HG03520 (cell line): ENCODE results near the gene TFCP2.

ENCODE experiments used
- ATAC-seq: cut with Tn5 transposase; IDR thresholded peaks from one replicate; pipeline ENCODE4 v1.9.1; 2021; ENCODE audit warnings: mild to moderate bottlenecking, moderate library complexity; ENCODE audit not compliant: unreplicated experiment

Gene TFCP2

DNA sequence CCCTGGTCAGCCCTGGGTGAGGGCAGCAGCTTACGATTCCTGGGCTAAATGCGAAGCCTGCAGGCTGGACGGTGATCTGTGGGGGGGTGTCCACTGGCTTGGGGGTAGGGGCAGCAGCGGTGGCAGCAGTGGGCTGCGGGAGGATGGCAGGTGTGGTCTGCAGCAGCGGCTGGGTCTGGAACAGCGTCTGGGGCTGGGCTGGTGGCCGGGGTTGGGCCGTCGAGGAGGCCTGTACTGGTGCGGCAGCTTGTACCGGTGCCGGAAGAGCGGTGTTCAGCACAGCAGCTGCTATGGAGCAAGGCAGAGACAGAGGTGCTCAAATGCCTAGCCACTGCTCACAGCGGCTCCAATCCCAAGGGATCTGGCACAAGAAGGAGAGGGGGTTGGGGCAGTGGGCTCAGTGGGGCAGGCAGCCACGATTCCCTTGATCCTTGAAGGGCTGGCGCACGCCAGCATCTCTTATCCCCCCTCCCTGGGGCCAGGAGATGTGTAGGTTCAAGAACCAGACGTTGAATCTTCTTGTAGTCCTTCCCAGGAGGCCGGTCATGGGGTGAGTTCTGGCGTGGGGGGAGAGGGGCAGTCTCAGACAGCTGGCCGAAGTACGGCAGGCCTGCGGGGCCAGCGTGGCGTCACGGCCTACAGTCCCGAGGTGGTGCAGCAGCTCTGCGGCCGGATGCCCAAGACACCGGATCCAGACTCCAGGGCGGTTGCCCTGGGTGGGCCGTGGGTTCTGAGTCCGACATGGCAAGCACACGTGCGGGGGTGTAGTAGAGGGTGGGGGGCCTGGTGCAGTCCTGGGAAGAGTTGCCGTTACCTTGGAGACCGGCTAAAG lies 25.0 kb upstream of the TFCP2 start:
- ATAC-seq = no peak

DNA sequence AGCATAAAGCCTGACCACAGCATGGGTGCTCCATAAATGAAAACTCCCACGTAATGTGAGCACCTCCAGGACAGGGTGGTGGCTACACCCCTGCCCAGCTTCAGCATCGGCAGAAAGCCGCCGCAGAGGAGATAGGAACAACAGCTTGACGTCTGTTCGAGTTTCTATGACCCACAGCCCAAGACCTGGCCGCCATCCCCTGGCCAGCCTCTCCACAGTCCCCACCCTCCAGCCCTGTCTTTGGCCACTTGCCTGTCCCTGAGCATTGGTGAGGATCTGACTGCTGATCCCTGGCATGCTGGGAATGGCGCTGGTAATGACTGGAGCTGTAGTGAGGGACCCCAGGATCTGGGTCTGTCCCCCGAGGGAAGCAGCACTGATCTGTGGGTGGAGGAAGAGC lies 23.6 kb upstream of the TFCP2 start:
- no peak for ATAC-seq

DNA sequence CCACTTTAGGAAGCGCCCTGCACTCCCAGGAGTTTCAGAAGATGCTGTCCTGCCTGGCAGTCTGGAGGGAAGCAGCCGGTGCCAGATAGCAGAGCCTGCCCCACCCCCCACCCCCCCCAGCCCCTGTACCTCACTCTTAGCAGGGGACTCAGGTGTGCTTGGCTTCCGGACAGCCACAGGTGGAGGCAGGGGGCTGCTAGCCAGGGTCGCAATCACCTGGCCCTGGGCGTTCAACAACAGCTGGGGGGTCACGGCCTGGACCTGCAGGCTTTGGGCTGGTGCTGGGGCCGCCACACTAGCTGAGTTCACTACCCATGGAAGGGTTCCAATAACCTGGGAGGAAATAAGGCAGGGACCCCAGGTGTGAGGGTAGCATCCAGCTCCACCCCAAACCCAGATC lies 22.9 kb upstream of the TFCP2 start:
- no peak for ATAC-seq

DNA sequence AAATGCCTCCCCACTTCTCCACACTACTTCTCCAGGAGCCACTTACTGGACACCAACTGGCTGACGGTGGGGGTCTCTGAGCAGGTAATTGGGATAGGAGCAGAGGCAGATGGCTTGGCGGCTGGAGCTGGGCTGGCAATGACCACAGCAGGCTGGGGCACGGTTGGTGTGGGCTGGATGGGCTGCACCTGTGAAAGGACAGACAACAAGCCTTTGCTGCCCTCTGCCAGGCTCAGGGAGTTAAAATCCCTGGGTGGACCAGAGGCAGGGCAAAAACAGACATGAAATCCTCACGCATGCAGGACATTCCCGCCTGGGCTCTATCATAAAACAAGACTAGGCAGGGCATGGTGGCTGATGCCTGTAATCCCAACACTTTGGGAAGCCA lies 19.3 kb upstream of the TFCP2 start:
- ATAC-seq = no peak

DNA sequence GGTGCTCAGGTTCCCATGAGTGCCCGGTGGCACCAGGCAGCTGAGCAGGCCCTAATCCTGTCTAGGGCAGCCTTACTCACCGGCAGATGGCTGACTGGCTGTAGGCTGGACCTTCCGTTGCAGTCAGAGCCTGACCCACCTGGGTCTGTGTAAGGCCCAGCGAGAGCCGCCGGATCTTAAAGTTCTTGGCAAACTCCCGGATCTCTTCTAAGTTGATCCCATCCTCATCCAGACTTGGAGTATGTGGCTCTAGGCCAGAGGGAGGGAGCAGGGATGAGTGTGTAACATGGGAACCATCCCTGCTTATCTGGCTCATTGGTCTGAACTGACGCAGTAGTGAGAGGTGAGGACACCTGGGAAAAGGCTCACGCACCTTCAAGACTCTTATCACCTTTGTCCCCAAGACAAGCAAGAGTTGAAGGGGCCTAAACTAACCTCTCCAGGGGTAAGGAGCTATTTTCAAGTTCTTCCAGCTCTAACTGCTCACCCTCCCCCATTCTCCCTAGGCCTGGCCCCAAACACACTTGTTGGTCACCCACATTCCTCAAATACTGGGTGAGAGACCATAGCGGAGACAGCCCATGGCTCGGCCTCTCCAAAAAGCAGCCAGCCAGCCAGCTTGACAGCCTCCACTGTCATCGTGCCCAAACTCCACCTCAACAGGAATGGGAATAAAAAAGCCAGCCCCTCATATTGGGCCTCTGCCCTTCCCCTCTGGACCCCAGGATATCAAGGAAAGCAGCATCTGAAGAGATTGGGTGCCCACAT lies 18.8 kb upstream of the TFCP2 start:
- ATAC-seq = no peak

DNA sequence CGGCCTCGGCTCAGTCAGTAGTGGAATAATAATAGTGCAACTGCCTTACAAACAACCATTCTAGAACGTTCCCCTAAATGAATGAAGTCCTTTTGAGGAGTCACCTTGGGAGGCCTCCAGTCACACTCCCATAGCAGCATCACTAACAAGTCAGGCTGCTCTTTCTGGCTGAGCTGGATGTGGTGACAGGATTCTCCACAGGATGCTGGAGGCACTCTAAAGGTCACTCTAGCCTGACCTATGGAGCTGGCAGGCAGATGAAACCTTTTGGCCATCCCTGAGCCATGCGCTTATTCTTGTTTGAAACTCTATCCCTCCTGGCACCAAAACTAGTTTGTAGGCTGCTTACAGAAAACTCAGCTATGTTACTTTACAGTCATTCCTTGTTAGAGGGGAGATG lies 17.9 kb upstream of the TFCP2 start:
- no peak for ATAC-seq

DNA sequence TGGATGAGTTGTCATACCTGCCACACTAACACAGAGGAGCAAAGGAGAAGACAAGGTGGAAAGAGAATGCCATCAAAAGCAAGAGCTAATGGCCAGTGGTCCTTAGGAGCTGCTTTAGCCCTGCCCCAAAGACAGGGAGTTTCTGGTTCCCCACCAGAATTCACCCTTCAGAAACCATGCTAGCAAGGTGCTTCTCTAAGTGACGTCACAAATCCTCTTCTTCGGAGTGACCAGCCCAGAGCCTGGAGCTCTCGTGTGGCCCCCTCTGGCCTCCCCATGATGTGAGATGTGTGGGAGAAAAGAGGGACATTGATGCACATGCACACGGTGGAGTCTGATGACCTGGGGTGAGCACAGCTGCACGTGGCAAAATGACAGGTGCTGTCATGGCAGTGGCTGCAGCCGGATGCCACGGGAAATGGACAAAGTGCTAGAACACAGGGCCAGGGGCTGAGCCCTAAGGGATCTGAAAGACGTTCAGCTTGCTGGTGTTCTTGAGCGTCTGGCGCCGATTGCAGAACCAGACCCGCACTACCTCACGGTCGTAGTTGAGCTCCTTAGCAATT lies 16.9 kb upstream of the TFCP2 start:
- ATAC-seq = no peak

DNA sequence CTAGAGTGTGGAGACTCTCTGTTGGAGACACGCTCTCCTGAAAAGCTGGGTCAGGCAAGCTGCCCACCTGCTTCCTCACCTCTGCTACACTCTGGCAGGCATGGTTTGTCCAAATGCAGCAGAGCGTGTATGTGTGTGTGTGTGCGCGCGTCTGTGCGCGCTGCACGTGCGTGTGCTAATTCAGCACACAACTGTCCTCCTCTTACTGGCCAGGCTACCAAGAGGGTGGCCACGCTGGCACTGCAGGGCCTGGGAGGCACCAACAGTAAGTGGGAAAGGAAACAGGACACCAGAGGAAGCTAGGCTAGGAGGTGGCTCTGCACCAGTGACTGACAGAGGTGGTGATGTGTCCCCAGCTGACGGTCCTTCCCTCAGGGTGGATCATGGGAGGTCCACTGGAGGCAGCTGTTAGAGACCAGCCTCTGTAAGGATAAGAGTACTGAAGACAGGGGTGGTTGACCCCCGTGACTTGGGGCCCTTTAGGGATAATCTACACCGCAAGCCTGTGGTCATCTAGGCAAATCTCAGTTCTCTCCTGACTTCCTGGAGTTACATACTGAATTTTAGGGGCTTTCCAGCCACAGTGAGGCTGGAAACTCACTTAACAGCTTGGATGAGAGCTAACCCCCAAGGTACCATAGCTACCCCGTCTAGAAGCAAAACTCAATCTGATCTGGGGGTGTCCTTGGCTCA lies 15.6 kb upstream of the TFCP2 start:
- ATAC-seq = peak; percentile 46

DNA sequence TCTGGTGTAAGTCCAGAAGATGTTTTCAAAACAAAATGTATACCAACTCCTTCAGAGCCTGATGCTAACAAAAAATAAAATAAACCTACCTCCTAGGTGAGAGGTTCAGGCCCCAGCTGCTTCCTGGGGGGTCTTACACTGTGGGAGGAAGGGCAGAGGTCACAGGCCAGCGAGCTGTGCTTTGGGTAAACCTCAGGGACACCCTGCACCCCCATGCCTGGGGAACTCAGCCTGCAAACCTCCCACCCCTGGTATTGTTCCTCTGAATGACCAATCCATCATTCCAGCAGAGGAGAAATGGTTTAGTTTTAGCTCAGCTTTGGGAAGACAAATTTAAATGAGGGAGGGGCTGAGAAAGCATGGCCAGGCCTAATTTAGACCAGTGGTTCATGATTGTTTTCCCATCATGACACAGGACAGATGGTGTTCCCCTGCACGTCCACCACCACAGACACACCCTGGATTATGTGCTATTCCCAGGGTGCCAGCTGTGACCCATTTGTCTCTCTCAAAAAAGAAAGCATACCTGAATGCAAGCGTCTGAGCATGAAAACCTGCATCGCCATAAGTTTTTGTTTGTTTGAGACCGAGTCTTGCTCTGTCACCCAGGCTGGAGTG lies 14.5 kb upstream of the TFCP2 start:
- ATAC-seq = no peak

DNA sequence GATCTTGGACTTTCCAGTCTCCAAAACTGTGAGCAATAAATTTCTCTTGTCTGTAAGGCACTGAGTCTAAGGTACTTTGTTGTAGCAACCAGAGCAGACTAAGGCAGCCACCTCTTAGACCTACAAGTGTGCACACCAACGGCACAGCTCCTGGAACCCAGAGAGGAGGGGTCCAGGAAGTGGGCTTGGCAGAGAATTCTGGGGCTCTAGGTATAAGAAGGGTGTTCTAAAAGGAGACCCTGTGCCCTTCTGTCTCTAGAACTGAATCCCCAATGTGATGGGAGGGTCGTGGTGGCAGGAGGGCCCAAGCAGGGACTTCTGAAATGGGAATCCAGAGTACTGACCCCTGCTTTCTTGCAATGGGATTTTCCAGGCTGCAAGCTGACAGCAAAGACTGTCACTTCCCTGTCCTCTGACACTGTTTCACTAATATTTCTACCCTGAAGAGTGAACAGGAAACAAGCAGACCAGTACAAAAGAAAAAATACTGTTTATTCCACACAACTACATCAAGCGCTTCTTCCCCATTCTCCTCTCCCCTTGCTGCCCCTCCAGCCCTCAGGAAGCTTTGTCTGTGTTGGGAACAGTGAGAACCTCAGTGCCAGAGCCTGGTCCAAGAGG lies 13.6 kb upstream of the TFCP2 start:
- no peak for ATAC-seq

DNA sequence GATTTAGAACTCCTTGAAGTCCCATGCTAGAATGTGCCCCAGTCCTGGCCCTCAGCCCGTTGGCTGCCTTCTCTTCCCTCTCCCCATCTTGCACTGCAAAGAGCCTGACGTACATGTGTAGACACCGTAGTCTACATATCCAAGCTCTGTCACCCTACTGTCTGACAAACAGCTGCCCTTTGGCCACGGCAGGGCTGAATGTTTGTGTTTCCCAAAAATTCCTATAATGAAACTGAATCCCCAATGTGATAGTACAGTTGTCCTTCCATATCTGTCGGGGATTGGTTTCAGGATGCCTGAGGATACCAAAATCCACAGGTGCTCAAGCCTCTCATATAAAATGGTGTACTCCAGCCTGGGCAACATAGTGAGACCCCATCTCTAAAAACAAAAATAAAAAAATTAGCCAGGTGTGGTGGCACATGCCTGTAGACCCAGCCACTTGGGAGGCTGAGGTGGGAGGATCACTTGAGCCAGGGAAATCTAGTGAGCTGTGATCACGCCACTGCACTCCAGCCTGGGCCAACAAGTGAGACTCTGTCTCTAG lies 12.3 kb upstream of the TFCP2 start:
- no peak for ATAC-seq

DNA sequence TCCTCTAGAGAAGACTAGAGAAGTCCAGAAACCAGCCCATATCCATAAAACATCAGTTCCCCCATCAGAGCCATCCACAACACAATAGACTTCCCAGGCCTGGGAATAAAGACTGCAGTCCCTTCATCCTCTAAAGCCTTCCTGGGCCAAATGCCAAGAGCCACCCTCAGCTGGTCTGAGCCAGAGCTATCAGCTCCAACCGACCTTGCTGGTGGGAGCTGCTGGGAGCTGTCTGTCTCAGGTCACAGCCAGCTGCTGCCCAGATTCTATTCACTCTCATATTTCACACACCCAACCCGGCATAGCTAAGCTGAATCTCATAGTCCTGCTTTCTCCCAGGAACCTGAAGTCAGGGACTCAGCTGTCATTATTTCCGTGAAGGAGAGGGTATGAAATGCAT lies 10.9 kb upstream of the TFCP2 start:
- no peak for ATAC-seq

DNA sequence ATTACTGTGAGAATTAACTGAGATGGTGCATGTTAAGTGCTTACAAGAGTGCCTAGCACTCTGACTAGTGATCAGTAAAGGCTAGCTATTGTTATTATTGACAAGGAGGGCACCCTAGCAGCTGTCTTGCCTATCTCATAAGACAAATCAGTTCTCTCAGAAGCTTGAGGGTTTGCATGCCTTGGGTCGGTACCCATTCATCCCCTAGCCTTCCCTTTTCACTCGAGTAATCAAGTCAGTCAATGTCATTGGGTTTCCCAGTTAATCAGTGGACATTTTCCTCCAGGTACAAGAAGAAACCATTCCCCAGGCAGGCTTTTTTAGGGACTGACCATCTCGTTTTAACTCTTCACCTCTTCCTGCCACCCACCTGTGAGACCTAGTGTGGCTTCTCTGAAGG lies 10.4 kb upstream of the TFCP2 start:
- no peak for ATAC-seq

DNA sequence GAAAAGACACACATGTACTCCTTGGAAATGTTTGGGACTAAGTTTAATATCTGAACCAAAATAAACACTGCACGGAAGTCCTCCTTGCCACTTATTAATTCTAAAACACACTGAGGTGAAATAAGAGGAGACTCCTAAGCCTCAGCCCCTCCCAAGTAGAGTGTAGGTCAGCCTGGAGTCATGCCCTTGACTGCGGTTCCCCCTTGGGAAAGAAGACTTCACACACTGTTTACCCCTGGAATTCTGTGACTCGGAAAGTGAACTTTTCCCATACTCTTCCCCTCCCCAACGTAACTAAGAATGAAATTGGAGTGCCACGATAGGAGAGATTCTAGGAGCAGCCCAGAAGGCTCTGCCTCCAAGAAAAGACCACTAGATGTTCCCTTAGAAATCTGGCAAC lies 8.6 kb upstream of the TFCP2 start:
- no peak for ATAC-seq

DNA sequence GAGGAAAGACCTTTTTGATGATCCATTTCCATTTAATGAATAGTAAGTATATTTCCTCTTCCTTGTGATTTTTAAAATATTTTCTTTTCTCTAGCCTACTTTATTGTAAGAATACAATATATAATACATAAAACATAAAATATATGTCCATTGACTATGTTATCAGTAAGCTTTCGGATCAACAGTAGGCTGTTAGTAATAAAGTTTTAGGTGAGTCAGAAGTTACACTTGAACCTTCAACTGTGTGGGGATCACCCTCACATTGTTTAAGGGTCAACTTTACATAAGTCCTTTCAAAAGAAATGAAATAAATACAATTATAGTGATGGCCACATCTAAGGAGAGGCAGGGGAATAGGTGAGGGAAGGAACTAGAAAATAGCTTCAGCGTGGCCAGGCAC lies 5.0 kb upstream of the TFCP2 start:
- no peak for ATAC-seq

DNA sequence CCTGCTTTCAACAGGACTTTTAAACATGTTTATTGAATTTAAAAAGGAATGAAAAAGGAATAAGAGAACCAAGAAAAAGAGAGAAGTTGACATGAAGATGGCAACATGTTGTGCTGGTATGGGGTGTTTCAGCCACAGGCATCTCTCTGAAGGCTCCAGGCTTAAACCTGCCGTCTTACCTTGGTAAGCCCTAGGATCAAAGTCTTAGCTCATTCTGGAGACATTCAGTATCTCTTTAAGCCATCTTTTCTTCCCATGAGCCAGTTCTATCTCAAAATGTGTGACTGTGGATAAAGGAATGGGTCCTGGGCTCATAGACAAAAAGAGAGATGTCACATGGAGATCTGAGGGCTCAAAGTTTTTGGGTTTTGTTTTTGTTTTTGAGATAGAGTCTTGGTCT lies 1.6 kb upstream of the TFCP2 start:
- no peak for ATAC-seq

DNA sequence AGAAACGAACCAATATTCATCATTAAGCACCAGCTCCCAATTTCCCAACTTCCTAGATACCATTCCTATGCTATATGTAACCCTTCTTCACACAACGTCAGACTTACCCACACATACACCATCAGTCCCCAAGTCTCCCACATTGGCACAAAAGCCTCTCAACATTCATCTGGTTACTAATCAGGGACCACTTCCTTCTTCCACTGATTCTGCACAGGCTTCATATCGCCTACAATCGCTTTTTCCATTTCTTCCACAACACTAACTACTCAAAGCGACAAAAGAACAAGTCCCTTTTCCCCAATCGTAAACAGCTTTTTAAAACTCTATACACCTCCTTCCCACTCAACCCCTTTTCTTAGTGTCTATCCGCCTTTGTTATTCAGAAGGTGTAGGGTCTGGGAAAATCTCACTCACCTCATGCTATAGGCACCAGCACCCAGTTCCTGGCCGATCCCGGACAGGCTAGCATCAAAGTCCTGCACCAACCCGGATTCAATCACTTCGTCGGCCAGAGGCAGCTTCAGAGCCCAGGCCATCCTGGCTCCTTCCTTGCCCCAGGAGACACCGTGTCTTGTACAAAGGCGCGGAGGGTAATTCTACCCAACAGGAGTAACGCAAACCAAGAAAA lies 936 bp downstream of the TFCP2 start:
- no peak for ATAC-seq

DNA sequence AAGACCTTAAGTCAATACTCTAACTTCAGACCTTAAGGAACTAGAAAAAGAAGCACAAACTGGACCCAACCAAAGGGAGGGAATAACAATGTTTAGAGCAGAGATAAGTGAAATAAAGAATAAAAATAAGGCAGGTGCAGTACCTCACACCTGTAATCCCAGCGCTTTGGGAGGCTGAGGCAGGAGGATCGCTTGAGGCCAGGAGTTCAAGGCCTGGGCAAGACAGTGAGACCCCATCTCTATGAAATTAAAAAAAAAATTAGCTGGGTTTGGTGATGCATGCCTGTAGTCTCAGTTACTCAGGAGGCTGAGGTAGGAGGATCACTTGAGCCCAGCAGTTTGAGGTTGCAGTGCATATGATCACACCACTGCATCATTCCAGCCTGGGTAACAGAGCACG lies 9.1 kb downstream of the TFCP2 start:
- ATAC-seq = no peak

DNA sequence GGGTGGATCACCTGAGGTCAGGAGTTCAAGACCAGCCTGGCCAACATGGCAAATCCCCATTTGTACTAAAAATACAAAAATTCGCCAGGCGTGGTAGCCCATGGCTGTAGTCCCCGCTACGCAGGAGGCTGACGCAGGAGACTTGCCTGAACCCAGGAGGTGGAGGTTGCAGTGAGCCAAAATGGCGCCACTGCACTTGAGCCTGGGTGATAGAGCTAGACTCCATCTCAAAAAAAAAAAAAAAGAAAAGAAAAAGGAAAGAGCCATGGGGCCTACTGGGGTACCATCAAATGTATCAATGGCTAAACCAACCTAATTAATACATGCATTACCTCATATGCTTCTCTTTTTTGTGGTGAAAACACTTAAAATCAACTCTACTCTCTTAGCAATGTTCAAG lies 10.7 kb downstream of the TFCP2 start:
- no peak for ATAC-seq
